ENCODE data around the gene OASL. TPM values are rescaled to one million over a fixed set of nuclear protein-coding genes. Genes with fewer than 3 reads are reported as not detected.

OASL gene
- total RNA-seq, 1 donor from 2014 or later: not detected

GRCh38 chr12:120971299-120972180, 67.5 kb downstream of the OASL start:
- peaks cover 3% of the 10 kb centered on the region for H3K9me3 Mint-ChIP-seq (ENCODE audit: unreplicated experiment)
- no peak for DNase-seq
- no peak overlapping the region for H3K27ac Mint-ChIP-seq (ENCODE audit: unreplicated experiment)
- no peaks in the 10 kb centered on the region for H3K4me1 Mint-ChIP-seq (ENCODE audit: low read depth, unreplicated experiment)
- peaks cover 3% of the 10 kb centered on the region for H3K27me3 Mint-ChIP-seq (ENCODE audit: unreplicated experiment)
- TF ChIP-seq CTCF (IDR thresholded peaks at IDR 0.05; ENCODE audit: partially characterized antibody, unreplicated experiment): no peak
- no peaks in the 10 kb centered on the region for H3K36me3 Mint-ChIP-seq (ENCODE audit: unreplicated experiment)
- H3K4me3 Mint-ChIP-seq (ENCODE audit: unreplicated experiment): no peak overlapping the region

- H3K4me1 Mint-ChIP-seq (ENCODE audit: low read depth, unreplicated experiment): no peaks in the 10 kb centered on the region
- no peak for DNase-seq
- H3K27me3 Mint-ChIP-seq (ENCODE audit: unreplicated experiment): peaks cover 3% of the 10 kb centered on the region
- TF ChIP-seq CTCF (IDR thresholded peaks at IDR 0.05; ENCODE audit: partially characterized antibody, unreplicated experiment): no peak
- no peaks in the 10 kb centered on the region for H3K36me3 Mint-ChIP-seq (ENCODE audit: unreplicated experiment)
- peaks cover 3% of the 10 kb centered on the region for H3K9me3 Mint-ChIP-seq (ENCODE audit: unreplicated experiment)
- H3K27ac Mint-ChIP-seq (ENCODE audit: unreplicated experiment): no peak overlapping the region
- no peak overlapping the region for H3K4me3 Mint-ChIP-seq (ENCODE audit: unreplicated experiment)
Observed at GRCh38 chr12:120970310-120970709, 68.7 kb downstream of the OASL start.

Other genes with a start within 250 kb of the OASL start
- gene SPPL3, start 134.9 kb downstream of the OASL start, total RNA-seq (ENCODE audit: unreplicated experiment): 53.4 TPM
- not detected for gene HNF1A, start 60.7 kb downstream of the OASL start, total RNA-seq (ENCODE audit: unreplicated experiment)
- gene C12orf43, start 22.8 kb downstream of the OASL start, total RNA-seq (ENCODE audit: unreplicated experiment): 20.2 TPM
- gene P2RX7, start 93.6 kb upstream of the OASL start, total RNA-seq (ENCODE audit: unreplicated experiment): not detected
- gene P2RX4, start 170.9 kb upstream of the OASL start, total RNA-seq (ENCODE audit: unreplicated experiment): 3.7 TPM